Nucleus accumbens (tissue), 56 donors: ENCODE measurements around the gene PDGFRB.

ENCODE experiments used
- DNase-seq, 56 donors: peaks; one replicate each; lab custom pipeline; 2025; lab: John Stamatoyannopoulos, UW

PDGFRB gene

DNA sequence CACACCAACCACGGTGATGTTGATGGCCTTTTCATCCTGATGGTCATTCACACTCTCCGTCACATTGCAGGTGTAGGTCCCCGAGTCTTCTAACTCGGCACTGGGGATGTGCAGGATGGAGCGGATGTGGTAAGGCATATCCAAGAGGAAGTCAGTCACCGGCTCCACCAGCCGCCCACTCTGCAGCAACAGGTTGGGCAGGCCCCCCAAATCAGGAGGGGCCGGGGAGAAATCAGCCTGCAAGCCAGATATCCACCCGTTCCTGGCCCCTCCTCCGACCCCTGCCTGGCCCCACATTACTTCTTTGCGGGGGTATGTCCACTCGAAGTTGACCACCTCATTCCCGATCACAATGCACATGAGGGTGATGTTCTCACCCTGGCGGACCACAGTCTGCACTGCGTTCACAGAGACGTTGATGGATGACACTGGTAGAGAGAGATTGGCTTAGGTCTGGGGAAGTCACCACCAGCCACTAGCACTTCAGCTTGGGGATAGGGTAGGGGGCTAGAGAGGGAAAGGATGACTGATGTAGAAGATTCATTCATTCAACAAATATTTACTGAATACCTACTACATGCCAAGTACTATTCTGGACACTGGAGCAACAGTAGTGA lies 22.0 kb downstream of the PDGFRB start:
- DNase-seq = no peak

DNA sequence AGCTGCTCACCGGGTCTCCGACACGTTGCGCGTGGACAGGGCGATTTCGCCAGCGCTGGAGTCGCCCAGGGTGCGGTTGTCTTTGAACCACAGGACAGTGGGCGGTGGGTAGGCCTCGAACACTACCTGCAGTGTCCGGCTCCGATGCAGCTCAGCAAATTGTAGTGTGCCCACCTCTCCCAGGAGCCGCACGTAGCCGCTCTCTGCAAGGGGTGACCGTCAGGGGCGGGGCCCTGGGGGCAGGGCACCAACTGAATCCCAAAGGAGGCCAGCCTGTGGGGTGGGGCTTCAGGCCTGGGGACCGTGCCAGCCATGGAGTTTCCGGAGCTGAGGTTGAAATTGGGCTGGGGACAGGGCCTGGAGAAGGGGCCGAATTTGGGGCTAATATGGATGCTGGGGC lies 22.9 kb downstream of the PDGFRB start:
- no peak for DNase-seq

DNA sequence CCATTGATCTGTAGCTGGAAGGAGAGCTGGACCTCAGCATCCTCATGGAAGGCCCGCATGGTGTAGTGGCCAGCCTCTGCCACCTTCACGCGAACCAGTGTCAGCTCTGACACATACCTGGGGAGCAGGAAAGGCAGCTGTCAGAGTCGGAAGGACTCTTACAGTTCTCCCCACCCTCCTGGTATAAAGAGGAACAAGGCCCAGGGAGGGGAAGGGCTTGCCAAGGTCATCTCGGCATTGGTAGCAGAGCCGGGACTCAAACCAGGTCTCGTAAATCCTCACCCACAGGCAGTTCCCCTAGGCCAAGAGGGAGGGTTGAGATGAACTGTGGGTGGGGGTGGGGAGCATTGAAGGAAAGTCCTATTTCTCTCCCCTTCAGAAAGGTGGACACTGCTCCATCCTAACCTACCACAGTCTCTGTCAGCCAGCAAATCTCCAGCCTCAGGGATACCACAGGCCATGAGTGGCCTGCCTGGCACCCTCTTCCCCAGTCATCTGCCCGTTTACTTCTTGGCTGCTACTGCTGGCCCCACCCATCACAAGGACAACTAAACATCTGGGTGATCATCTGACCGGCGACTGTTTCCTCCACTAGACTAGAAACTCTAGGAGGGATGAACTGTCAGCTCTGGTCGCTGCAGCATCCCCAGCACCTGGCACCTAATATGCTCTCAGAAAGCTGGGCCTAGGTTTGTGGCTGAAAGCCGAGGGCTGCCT lies 23.5 kb downstream of the PDGFRB start:
- DNase-seq = no peak

GRCh38 chr5:150131461-150131860 lies 24.2 kb downstream of the PDGFRB start:
- no peak for DNase-seq

DNA sequence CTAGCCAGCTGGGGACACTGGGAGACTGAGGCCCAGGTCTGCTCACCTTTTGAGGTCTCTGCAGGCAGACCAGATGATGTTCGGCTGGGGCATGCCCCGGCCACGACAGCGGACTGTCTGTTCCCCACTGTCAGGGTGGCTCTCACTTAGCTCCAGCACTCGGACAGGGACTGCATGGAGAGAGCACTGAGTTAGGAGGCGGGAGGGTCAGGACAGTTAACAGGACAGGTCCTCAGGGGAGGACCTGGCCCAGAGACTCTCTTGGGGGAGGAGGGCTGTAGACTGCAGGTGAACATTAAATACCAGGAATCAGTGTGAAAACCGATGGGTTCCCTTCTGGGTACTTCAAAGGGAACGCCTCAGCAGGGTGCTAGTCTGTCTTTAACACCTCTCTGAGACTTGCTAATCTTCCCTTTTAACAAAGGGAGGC lies 25.1 kb downstream of the PDGFRB start:
- no peak for DNase-seq

GRCh38 chr5:150129813-150130492 lies 25.7 kb downstream of the PDGFRB start:
- DNase-seq = peak in 41 of 56 donors; percentile 11 to 81 (median 38)

- DNase-seq = no peak
Measured at GRCh38 chr5:150129454-150129812, 26.2 kb downstream of the PDGFRB start.

GRCh38 chr5:150126921-150127265 lies 28.8 kb downstream of the PDGFRB start:
- DNase-seq = no peak

- DNase-seq = no peak
Measured at GRCh38 chr5:150126199-150126920, 29.3 kb downstream of the PDGFRB start.

- no peak for DNase-seq
Measured at GRCh38 chr5:150125334-150125733, 30.3 kb downstream of the PDGFRB start.

DNA sequence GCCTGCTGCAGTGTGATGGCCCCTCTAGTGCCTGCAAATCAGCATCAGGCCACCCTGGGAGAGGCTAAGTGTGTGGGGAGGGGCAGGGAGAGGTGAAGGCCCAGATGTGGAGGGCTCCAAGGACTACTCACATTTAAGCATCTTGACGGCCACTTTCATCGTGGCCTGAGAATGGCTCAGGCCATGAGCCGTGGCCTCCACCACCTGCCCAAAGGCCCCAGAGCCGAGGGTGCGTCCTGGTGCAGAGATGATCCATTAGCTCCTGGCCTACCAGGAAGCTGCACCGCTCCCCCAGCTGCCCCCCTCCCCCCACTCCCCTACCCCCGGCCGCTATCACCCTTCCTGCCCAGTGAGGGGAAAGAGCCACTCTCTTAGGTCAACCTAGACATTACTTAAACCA lies 31.0 kb downstream of the PDGFRB start:
- no peak for DNase-seq

- DNase-seq = no peak
Measured at GRCh38 chr5:150124111-150124557, 31.5 kb downstream of the PDGFRB start.

DNA sequence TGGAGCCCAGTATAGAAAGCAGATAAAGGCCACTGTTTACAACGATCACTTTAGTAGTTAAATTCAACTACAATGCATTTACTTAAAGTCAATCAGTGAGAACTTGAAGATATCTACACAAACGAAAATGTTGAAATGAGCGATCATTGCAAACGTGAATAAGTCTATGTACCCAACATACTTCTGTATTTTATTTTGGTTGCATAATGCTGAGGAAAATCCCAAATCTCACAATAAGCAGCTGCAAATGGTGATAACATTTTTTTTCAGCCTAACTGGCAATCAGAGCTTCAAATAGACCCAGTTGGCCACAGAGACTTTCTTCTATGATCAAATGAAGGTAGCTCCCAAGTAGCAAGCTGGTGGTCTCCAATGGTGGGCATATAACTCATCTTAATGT lies 32.1 kb downstream of the PDGFRB start:
- no peak for DNase-seq

DNA sequence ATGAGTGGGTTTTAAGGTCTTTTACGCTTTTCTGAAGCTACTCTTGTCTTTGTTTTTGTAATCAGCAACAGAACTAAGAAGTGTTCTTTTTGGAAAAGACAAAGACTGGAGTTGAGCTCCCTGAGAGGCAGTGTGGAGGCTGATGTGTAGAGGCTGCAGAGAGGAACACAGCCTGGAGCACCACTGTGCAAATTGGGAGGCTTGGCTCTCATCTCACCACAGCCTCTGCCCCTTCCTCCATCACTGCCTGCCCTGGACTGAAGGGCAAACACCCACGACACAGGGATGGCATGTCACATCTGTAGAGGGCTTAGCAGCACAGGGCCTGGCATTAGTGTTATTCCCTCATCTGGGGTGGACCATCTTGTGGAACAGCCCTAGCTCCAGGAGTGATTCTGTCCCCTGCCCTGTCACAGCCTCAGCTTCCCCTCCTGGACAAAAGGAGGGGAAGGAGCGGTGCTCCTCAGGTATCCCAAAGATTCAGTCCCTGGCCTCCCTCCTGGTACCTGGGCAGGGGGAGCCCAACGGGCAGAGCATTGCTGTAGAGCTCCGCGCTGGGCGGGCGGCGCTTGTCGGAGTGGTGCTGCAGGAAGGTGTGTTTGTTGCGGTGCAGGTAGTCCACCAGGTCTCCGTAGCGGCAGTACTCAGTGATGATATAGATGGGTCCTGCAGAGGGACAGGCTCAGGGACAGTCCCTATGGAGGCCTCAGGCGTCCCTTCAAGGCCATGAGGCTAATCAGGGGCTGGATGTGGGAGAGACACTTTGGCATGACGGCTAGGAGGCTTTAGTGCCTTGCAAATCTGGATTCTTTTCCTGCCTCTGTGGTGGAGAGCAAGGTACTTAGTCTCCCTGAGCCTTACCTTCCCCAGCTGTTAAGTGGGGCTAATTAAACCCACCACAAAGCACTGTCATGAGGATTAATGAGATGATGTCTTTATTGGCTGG lies 32.8 kb downstream of the PDGFRB start:
- no peak for DNase-seq

- no peak for DNase-seq
Measured at GRCh38 chr5:150122158-150122510, 33.5 kb downstream of the PDGFRB start.

- no peak for DNase-seq
Measured at GRCh38 chr5:150121448-150122157, 34.0 kb downstream of the PDGFRB start.

GRCh38 chr5:150120617-150121447 lies 34.8 kb downstream of the PDGFRB start:
- no peak for DNase-seq

DNA sequence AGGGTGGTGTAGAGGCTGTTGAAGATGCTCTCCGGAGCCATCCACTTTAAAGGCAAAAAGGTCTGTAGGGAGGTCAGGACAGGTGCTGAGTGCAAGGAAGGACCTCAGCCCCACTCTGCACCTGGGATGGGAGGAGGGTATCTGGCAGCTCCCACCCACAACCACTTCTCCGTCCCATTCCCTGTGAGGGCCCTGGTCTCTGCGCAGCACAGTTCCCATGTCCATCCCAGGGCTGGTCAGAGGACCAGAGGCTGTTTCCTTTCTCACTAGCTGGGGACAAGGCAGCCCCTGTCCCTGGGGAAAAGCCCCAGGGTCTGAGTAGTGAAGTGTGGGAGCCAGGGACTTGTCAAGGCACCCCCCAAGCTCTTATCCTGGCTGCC lies 35.6 kb downstream of the PDGFRB start:
- no peak for DNase-seq
